ENCODE data around the gene ZNF488. TPM values are rescaled to one million over a fixed set of nuclear protein-coding genes. Genes with fewer than 3 reads are reported as not detected.

Gene ZNF488
- total and polyA plus RNA-seq, 4 experiments from 2014 or later: 0.20 TPM; not detected in 3

- H3K36me3 ChIP-seq (ENCODE audit: insufficient read depth, low read length): no peaks in the 10 kb centered on the region
- H3K4me3 ChIP-seq (ENCODE audit: low read length in 2 of 2): no peak overlapping the region
- Mint-ChIP-seq H3K4me1 (no peaks in the 10 kb centered on the region), H3K36me3 (no peaks in the 10 kb centered on the region), H3K27me3 (peaks cover 2 to 3% of the 10 kb centered on the region in 2 donors), H3K27ac (no peak overlapping the region), H3K9me3 (no peaks in the 10 kb centered on the region), H3K4me3 (no peak overlapping the region)
- CTCF ChIA-PET (ENCODE audit: partially characterized antibody): interaction anchor here (2.1 kb wide), 1 partner anchor 284 kb away, joined by 7 read pairs; no protein-coding TSS in a partner anchor
- no peaks in the 10 kb centered on the region for H3K27me3 ChIP-seq (ENCODE audit: insufficient read depth, low read length)
- no peaks in the 10 kb centered on the region for H3K4me1 ChIP-seq (ENCODE audit: insufficient read depth, low read length)
- DNase-seq: no peak
- intact Hi-C loops (cut with micrococcal nuclease): no loop called here
- POLR2A ChIA-PET (ENCODE audit: partially characterized antibody): no interaction called here
- H3K27ac ChIP-seq (ENCODE audit: low read depth, low read length): no peak overlapping the region
- no peaks in the 10 kb centered on the region for H3K9me3 ChIP-seq (ENCODE audit: control insufficient read depth in 1 of 2, low read length in 2 of 2)
These were observed 52.1 kb downstream of the ZNF488 start for GRCh38 chr10:47331954-47332353.

DNA sequence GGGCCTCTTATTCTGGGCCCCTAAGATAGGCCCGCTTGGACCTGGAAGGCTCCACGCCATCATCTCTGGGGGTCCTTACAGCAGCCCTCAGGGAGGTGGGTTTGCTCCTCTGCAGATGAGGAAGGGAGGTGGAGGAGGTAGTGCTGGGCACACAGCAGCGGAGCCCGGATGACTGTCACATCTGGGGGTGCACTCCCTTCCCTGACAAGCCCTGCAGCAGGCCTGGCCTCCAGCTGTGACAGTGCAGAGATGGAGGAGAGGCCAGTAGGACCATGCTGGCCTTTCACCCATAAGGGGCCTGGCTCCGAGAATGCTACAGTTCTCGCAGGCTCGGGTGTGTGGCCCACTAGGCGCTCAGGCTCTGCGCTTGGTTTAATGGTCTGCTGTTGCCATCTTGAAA is 52.6 kb downstream of the ZNF488 start:
- Mint-ChIP-seq H3K4me1 (no peaks in the 10 kb centered on the region), H3K4me3 (no peak overlapping the region), H3K36me3 (no peaks in the 10 kb centered on the region), H3K9me3 (no peaks in the 10 kb centered on the region), H3K27ac (no peak overlapping the region), H3K27me3 (peaks cover 2 to 3% of the 10 kb centered on the region in 2 donors)
- H3K27me3 ChIP-seq (ENCODE audit: insufficient read depth, low read length): no peaks in the 10 kb centered on the region
- no peak overlapping the region for H3K27ac ChIP-seq (ENCODE audit: low read depth, low read length)
- intact Hi-C loops (cut with micrococcal nuclease): no loop called here
- no peak for DNase-seq
- CTCF ChIA-PET (ENCODE audit: partially characterized antibody): no interaction called here
- H3K4me1 ChIP-seq (ENCODE audit: insufficient read depth, low read length): no peaks in the 10 kb centered on the region
- POLR2A ChIA-PET (ENCODE audit: partially characterized antibody): no interaction called here
- H3K36me3 ChIP-seq (ENCODE audit: insufficient read depth, low read length): no peaks in the 10 kb centered on the region
- no peaks in the 10 kb centered on the region for H3K9me3 ChIP-seq (ENCODE audit: control insufficient read depth in 1 of 2, low read length in 2 of 2)
- H3K4me3 ChIP-seq (ENCODE audit: low read length in 2 of 2): no peak overlapping the region

DNA sequence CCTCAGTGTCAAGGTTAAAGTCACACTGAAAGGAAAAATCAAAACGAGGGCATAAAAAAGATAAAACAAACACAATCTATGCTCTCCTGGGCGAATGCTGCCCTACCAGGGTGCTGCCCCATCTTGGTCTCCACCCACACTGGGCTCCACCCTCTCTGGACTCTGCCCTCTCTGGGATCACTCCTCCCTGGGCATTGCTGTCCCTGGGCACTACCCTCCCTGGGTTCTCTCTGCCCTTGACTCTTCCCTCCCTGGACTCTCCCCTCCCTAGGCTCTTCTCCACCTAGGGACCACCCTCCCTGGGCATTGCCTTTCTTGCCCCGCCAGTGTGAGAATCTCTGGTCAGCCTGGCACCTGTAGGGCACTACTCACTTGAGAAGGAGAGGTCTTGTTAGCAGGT is 53.3 kb downstream of the ZNF488 start:
- Mint-ChIP-seq H3K4me1 (no peaks in the 10 kb centered on the region), H3K27ac (no peak overlapping the region), H3K36me3 (no peaks in the 10 kb centered on the region), H3K4me3 (no peak overlapping the region), H3K27me3 (peaks cover 0 to 2% of the 10 kb centered on the region in 2 donors), H3K9me3 (no peaks in the 10 kb centered on the region)
- ChIA-PET CTCF (ENCODE audit: partially characterized antibody) (no interaction called here), POLR2A (ENCODE audit: partially characterized antibody) (no interaction called here)
- H3K27ac ChIP-seq (ENCODE audit: low read depth, low read length): no peak overlapping the region
- H3K36me3 ChIP-seq (ENCODE audit: insufficient read depth, low read length): no peaks in the 10 kb centered on the region
- no peaks in the 10 kb centered on the region for H3K4me1 ChIP-seq (ENCODE audit: insufficient read depth, low read length)
- no peaks in the 10 kb centered on the region for H3K9me3 ChIP-seq (ENCODE audit: control insufficient read depth in 1 of 2, low read length in 2 of 2)
- H3K4me3 ChIP-seq (ENCODE audit: low read length in 2 of 2): no peak overlapping the region
- DNase-seq: no peak
- H3K27me3 ChIP-seq (ENCODE audit: insufficient read depth, low read length): no peaks in the 10 kb centered on the region
- intact Hi-C loops (cut with micrococcal nuclease): no loop called here

- Mint-ChIP-seq H3K27ac (no peak overlapping the region), H3K4me1 (no peaks in the 10 kb centered on the region), H3K9me3 (no peaks in the 10 kb centered on the region), H3K4me3 (no peak overlapping the region), H3K27me3 (peaks cover 0 to 2% of the 10 kb centered on the region in 2 donors), H3K36me3 (no peaks in the 10 kb centered on the region)
- no peaks in the 10 kb centered on the region for H3K27me3 ChIP-seq (ENCODE audit: insufficient read depth, low read length)
- no peaks in the 10 kb centered on the region for H3K9me3 ChIP-seq (ENCODE audit: control insufficient read depth in 1 of 2, low read length in 2 of 2)
- no peaks in the 10 kb centered on the region for H3K4me1 ChIP-seq (ENCODE audit: insufficient read depth, low read length)
- CTCF ChIA-PET (ENCODE audit: partially characterized antibody): interaction anchor here (1.3 kb wide), 1 partner anchor 10 kb away, joined by 5 read pairs; no protein-coding TSS in a partner anchor
- intact Hi-C loops (cut with micrococcal nuclease): no loop called here
- H3K4me3 ChIP-seq (ENCODE audit: low read length in 2 of 2): no peak overlapping the region
- H3K27ac ChIP-seq (ENCODE audit: low read depth, low read length): no peak overlapping the region
- POLR2A ChIA-PET (ENCODE audit: partially characterized antibody): no interaction called here
- DNase-seq: no peak
- H3K36me3 ChIP-seq (ENCODE audit: insufficient read depth, low read length): no peaks in the 10 kb centered on the region
These were observed 53.7 kb downstream of the ZNF488 start for GRCh38 chr10:47330366-47330765.

DNA sequence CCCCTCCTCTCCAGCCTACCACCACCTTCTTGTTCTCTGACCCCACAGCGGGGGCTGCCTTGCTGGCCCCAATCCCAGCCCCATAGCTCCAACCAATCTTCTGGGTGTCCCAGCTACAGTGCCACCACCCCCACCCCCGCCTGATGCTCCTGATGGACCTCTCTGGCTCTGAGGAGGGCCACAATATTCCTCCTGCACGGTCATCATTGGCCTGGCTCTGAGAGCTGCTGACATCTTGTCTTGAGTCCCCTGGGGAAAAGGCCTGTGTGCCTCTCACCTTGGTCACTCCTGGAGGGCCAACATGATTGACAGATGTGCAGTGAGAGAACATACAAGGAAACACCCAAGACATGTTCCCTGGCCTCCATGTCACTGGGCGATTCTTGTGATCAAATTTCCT is 54.2 kb downstream of the ZNF488 start:
- Mint-ChIP-seq H3K9me3 (no peaks in the 10 kb centered on the region), H3K36me3 (no peaks in the 10 kb centered on the region), H3K4me3 (no peak overlapping the region), H3K27ac (no peak overlapping the region), H3K4me1 (no peaks in the 10 kb centered on the region), H3K27me3 (peaks cover 0 to 2% of the 10 kb centered on the region in 2 donors)
- H3K9me3 ChIP-seq (ENCODE audit: control insufficient read depth in 1 of 2, low read length in 2 of 2): no peaks in the 10 kb centered on the region
- no peaks in the 10 kb centered on the region for H3K27me3 ChIP-seq (ENCODE audit: insufficient read depth, low read length)
- DNase-seq: no peak
- no peak overlapping the region for H3K4me3 ChIP-seq (ENCODE audit: low read length in 2 of 2)
- ChIA-PET POLR2A (ENCODE audit: partially characterized antibody) (no interaction called here), CTCF (ENCODE audit: partially characterized antibody) (interaction anchor here (1.3 kb wide), 1 partner anchor 11 kb away, joined by 5 read pairs; no protein-coding TSS in a partner anchor)
- H3K4me1 ChIP-seq (ENCODE audit: insufficient read depth, low read length): no peaks in the 10 kb centered on the region
- H3K36me3 ChIP-seq (ENCODE audit: insufficient read depth, low read length): no peaks in the 10 kb centered on the region
- intact Hi-C loops (cut with micrococcal nuclease): no loop called here
- no peak overlapping the region for H3K27ac ChIP-seq (ENCODE audit: low read depth, low read length)

GRCh38 chr10:47326927-47327330 is 57.2 kb downstream of the ZNF488 start:
- no peaks in the 10 kb centered on the region for H3K4me1 ChIP-seq (ENCODE audit: insufficient read depth, low read length)
- no peak overlapping the region for H3K27ac ChIP-seq (ENCODE audit: low read depth, low read length)
- H3K27ac Mint-ChIP-seq: no peak overlapping the region
- H3K36me3 Mint-ChIP-seq: no peaks in the 10 kb centered on the region
- peaks cover 0 to 1% (median 0%) of the 10 kb centered on the region in 8 donors for H3K9me3 Mint-ChIP-seq
- intact Hi-C loops (cut with micrococcal nuclease): no loop called here
- H3K4me3 ChIP-seq (ENCODE audit: low read length in 2 of 2): no peak overlapping the region
- H3K9me3 ChIP-seq (ENCODE audit: control insufficient read depth in 1 of 2, low read length in 2 of 2): no peaks in the 10 kb centered on the region
- H3K27me3 Mint-ChIP-seq: peaks cover 0 to 2% of the 10 kb centered on the region in 2 donors
- no peak for DNase-seq
- ChIA-PET CTCF (ENCODE audit: partially characterized antibody) (no interaction called here), POLR2A (ENCODE audit: partially characterized antibody) (no interaction called here)
- H3K4me3 Mint-ChIP-seq: no peak overlapping the region
- no peaks in the 10 kb centered on the region for H3K36me3 ChIP-seq (ENCODE audit: insufficient read depth, low read length)
- H3K4me1 Mint-ChIP-seq: no peaks in the 10 kb centered on the region
- no peaks in the 10 kb centered on the region for H3K27me3 ChIP-seq (ENCODE audit: insufficient read depth, low read length)

DNA sequence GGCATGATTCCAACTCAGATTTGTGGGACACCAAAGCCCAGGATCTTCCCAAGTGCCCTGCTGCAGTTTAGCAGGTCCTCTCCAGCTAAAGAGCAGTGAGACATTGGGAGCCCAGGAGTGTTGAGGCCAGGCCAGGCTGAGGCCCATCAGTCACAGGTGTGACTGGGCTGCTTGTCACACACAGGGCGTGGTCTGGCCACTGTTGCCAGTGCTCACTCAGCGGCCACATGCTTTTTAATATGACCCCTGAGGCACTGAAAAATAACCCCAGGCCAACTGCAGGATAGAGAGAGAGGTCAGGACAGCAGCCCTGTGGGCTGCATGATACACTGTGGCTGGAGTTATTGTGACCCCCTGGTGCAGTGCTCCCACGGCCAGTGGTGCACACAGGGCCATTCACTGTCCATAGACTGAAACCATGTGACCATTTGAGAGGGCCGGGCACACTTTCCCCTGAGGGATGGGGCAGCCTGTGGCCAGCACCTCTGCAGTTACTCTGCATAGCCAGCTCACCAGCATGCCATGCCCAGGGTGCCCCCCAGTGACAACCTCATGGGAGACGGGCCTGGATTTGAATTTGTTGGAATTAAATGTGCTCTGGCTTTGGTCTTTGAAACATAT is 57.7 kb downstream of the ZNF488 start:
- H3K4me3 Mint-ChIP-seq: no peak overlapping the region
- DNase-seq: no peak
- CTCF ChIA-PET (ENCODE audit: partially characterized antibody): interaction anchor here (1.2 kb wide), 1 partner anchor 14 kb away, joined by 3 read pairs; no protein-coding TSS in a partner anchor

More for the DNA sequence above, 57.7 kb downstream of the ZNF488 start:
- no peaks in the 10 kb centered on the region for H3K36me3 Mint-ChIP-seq
- no peak overlapping the region for H3K4me3 ChIP-seq (ENCODE audit: low read length in 2 of 2)
- POLR2A ChIA-PET (ENCODE audit: partially characterized antibody): no interaction called here
- no peaks in the 10 kb centered on the region for H3K4me1 Mint-ChIP-seq
- H3K9me3 Mint-ChIP-seq: peaks cover 0 to 1% (median 0%) of the 10 kb centered on the region in 8 donors
- peaks cover 0 to 2% of the 10 kb centered on the region in 2 donors for H3K27me3 Mint-ChIP-seq
- intact Hi-C loops (cut with micrococcal nuclease): no loop called here
- no peak overlapping the region for H3K27ac Mint-ChIP-seq
- no peaks in the 10 kb centered on the region for H3K36me3 ChIP-seq (ENCODE audit: insufficient read depth, low read length)
- H3K9me3 ChIP-seq (ENCODE audit: control insufficient read depth in 1 of 2, low read length in 2 of 2): no peaks in the 10 kb centered on the region
- no peak overlapping the region for H3K27ac ChIP-seq (ENCODE audit: low read depth, low read length)
- no peaks in the 10 kb centered on the region for H3K4me1 ChIP-seq (ENCODE audit: insufficient read depth, low read length)
- H3K27me3 ChIP-seq (ENCODE audit: insufficient read depth, low read length): no peaks in the 10 kb centered on the region
